ENCODE results near the gene SPTBN1.
A peak's percentile ranks its signal among the peaks of the same experiment; 100 is the strongest.

SPTBN1 gene

DNA sequence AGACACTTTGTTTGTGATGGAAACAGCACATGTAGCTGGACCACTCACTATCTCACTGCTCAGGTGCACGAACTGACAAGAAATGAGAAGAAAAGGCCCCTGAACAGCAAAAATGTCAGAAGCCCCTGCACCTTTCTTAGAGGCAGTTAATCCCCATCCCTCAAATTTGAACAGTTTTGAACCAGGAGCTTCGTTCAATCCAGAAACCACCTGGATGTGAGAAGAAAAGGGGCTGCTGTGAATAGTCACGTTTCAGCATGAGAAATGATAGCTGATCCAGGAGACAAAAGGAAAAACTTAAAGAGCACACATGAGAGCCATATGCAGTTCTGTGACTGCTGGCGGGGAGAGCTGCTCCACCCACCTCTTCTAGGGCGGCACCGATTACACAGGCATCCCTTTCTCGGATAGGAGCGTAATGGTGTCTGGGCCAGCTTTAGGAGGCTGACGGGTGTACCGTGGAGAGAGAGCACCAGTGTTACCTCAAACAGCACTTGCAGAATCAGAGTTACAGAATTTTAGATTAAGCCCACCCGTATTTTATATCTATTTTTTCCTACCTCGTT lies 150.3 kb downstream of the SPTBN1 start:
- DNase-seq (no peak), ATAC-seq (replicated peaks) (no peak)
- Mint-ChIP-seq H3K4me1 (peaks cover 60 to 85% of the 10 kb centered on the region in 2 donors), H3K27ac (no peak overlapping the region), H3K9me3 (peaks cover 1 to 4% of the 10 kb centered on the region in 2 donors), H3K4me3 (no peak overlapping the region), H3K36me3 (peaks cover 23 to 31% of the 10 kb centered on the region in 2 donors), H3K27me3 (no peaks in the 10 kb centered on the region)

DNA sequence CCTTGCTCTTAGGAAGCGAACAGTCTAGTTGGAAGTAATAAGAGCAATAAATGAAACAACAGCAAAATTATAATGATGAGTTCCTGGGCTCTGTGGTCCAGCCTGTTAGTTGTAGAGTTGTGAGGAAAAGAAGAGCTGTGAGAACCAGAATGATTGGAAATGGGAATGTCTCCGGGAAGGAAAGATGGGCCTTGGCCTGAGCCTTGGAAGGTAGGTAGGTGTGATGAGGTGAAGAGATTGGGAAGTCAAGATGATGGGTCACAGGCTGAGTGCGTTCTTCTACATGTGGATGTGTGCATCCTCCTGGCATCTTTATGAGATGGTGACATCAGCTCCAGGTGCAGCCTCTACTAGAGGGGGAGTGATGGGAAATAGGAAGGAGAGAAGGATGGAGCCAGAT lies 152.1 kb downstream of the SPTBN1 start:
- Mint-ChIP-seq H3K4me3 (no peak overlapping the region), H3K4me1 (peaks cover 47 to 68% of the 10 kb centered on the region in 2 donors), H3K27ac (no peak overlapping the region), H3K27me3 (no peaks in the 10 kb centered on the region), H3K9me3 (peaks cover 1 to 4% of the 10 kb centered on the region in 2 donors), H3K36me3 (peaks cover 25 to 33% of the 10 kb centered on the region in 2 donors)
- ATAC-seq (replicated peaks): no peak
- DNase-seq: no peak

DNA sequence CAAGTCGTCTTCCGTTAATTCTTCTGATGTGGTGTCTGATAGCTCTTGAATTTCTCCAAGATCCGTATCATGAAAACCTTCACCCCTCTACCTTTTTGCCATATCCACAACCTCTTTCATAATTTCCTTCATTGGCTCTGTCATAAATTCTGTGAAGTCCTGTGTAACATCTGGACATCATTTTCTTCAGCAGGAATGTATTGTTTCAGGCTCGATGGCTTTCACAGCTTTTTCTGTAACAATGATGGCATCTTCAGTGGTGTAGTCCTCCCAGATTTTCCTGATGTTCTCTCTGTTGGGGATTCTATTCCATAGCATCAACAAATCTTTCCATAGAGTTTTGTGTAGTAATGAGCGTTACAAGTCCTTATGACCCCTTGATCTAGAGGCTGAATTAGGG lies 153.1 kb downstream of the SPTBN1 start:
- no peaks in the 10 kb centered on the region for H3K27me3 Mint-ChIP-seq
- ATAC-seq (replicated peaks): no peak
- H3K9me3 Mint-ChIP-seq: peaks cover 1 to 4% of the 10 kb centered on the region in 2 donors
- H3K4me3 Mint-ChIP-seq: no peak overlapping the region
- peaks cover 25 to 36% of the 10 kb centered on the region in 2 donors for H3K36me3 Mint-ChIP-seq
- H3K4me1 Mint-ChIP-seq: peaks cover 45 to 58% of the 10 kb centered on the region in 2 donors
- DNase-seq: no peak
- no peak overlapping the region for H3K27ac Mint-ChIP-seq

DNA sequence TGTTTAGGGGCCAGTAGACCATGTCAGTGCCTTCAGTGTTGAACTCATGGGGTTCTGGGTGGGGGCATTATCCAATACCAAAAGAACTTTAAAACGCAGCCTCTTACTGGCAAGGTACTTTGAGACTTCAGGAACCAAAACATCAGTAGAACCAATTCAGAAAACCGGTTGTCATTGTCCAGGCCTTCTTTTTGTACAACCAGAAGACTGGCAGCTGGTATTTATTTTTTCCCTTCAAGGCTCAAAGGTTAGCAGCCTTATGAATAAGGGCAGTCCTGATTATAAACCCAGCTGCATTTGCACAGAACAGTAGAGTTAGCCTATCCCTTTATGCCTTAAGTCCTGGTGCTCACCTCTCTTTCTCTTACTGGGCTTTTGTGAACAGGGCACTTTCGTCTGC lies 153.5 kb downstream of the SPTBN1 start:
- Mint-ChIP-seq H3K36me3 (peaks cover 23 to 37% of the 10 kb centered on the region in 2 donors), H3K9me3 (peaks cover 1 to 4% of the 10 kb centered on the region in 2 donors), H3K27ac (peak overlapping the region; percentile 68), H3K4me3 (no peak overlapping the region), H3K27me3 (no peaks in the 10 kb centered on the region), H3K4me1 (peaks cover 41 to 54% of the 10 kb centered on the region in 2 donors)
- ATAC-seq (replicated peaks) (no peak), DNase-seq (no peak)

DNA sequence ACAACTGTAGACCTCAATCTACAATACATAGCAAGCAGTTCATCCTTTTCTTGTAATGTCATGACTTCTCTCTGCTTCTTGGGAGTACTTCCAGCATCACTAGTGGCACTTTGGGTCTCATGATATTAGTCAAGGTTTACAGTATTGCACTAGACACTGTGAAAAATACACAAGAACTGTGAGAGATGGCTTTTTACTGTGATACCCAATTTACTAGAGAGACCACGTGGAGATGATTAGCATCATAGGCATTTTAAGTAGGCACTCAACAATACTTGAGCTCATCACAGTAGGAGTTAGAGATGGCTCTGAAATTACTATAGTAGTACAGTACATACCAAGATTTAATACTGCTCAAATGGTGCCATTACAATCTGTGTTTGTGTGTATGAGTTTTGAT lies 154.6 kb downstream of the SPTBN1 start:
- ATAC-seq (replicated peaks): no peak
- H3K4me1 Mint-ChIP-seq: peaks cover 33 to 43% of the 10 kb centered on the region in 2 donors
- no peak overlapping the region for H3K4me3 Mint-ChIP-seq
- H3K27me3 Mint-ChIP-seq: no peaks in the 10 kb centered on the region
- peaks cover 21 to 37% of the 10 kb centered on the region in 2 donors for H3K36me3 Mint-ChIP-seq
- H3K27ac Mint-ChIP-seq: no peak overlapping the region
- DNase-seq: no peak
- peaks cover 1 to 4% of the 10 kb centered on the region in 2 donors for H3K9me3 Mint-ChIP-seq

DNA sequence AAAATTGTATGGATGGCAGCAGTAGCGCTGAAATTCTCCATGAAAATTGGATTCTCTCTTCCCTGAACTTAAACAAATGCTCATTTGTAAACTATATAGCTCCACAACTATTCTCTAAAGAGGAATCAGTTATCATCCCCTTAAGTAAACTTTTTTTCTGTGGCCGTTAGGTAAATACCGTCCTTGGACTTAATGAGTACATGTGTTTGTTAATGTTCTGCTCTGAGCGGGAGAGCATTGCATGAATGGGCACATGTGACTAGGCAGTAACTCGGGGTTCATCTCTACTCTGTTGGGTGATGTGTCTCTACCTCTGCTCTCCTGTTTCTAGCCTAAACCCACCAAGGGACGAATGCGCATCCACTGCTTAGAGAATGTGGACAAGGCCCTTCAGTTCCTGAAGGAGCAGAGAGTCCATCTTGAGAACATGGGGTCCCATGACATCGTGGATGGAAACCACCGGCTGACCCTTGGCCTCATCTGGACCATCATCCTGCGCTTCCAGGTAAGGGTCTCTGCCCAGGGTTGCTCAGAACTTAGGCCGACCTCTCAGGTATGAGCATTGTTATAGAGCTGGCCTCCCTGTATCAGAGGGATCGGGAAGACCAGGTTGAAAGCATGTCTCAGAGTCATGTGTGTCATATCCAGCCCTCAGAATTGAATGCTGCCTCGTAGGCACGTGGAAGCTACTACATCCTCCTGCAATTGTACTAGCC lies 155.9 kb downstream of the SPTBN1 start:
- peak overlapping the region; percentile 14 for H3K27ac Mint-ChIP-seq
- peaks cover 21 to 39% of the 10 kb centered on the region in 2 donors for H3K36me3 Mint-ChIP-seq
- peaks cover 29 to 32% of the 10 kb centered on the region in 2 donors for H3K4me1 Mint-ChIP-seq
- DNase-seq: no peak
- H3K9me3 Mint-ChIP-seq: peaks cover 1 to 4% of the 10 kb centered on the region in 2 donors
- H3K4me3 Mint-ChIP-seq: no peak overlapping the region
- no peak for ATAC-seq (replicated peaks)
- no peaks in the 10 kb centered on the region for H3K27me3 Mint-ChIP-seq

DNA sequence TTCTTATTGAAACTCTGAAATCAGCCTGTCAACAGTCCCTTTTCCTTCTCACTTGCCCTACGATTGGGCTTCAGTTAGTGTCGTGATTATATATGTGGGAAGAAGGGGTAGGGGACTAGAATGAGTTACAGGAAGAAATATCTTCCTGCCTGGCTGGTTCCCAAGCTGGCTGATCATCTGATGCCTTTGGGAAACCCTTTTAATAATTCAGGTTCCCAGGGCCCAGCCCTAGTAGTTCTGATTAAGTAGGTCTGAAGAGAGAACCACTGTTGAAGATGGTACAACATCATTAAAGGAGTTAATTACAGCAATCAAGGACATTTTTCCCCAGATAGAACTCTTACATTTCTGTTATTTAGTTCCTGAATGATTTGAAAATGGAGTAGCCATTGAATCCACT lies 157.3 kb downstream of the SPTBN1 start:
- Mint-ChIP-seq H3K4me3 (no peak overlapping the region), H3K27ac (peak overlapping the region; percentile 37), H3K27me3 (no peaks in the 10 kb centered on the region), H3K9me3 (peaks cover 0 to under 1% of the 10 kb centered on the region in 2 donors), H3K4me1 (peaks cover 27 to 28% of the 10 kb centered on the region in 2 donors), H3K36me3 (peaks cover 22 to 43% of the 10 kb centered on the region in 2 donors)
- no peak for DNase-seq
- ATAC-seq (replicated peaks): no peak

DNA sequence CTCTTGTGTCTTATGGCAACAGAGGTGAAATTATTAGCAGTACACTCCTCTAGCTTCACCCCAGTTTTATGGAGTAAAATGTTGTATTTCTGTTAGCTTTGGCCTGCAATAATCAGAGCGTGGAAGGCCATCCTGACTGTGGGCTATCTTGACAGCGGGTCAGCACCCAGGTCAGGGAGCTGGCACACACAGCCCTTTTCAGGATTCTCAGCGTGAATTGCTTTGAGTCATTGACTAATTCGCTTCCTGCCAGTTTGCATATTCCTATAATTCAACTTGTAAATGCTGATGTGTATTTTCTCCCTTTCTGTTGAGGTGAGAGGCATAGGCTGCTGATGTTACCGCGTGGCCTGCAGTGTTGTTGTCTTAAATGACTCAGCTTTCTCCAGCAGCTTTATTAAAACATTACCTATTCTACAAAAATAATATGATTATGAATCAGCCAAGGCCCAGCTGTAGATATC lies 157.7 kb downstream of the SPTBN1 start:
- Mint-ChIP-seq H3K9me3 (no peaks in the 10 kb centered on the region), H3K27ac (peak overlapping the region; percentile 14), H3K27me3 (no peaks in the 10 kb centered on the region), H3K4me3 (no peak overlapping the region), H3K4me1 (peaks cover 28 to 29% of the 10 kb centered on the region in 2 donors), H3K36me3 (peaks cover 23 to 45% of the 10 kb centered on the region in 2 donors)
- peak in 1 of 2 donors; percentile 29 for ATAC-seq (replicated peaks)
- no peak for DNase-seq

DNA sequence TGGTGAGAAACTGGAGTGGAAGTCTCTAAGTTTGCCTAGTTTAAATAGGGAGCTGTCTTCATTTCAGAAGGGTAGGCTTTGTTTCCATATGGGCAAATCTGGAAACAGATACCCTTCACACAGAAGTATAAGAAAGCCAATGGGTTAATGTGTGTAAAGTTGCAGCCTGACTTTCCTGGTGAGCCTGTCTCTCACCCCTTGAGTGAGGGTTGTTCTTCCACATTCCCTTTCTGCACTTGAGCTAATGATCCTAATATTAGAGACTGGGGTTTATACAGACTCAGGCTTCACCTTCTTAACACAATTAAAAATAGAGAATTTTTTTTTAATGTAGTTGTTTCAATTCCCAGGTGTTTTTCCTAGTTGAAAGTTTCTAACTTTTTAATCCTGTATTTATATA lies 158.7 kb downstream of the SPTBN1 start:
- no peaks in the 10 kb centered on the region for H3K9me3 Mint-ChIP-seq
- peaks cover 26 to 43% of the 10 kb centered on the region in 2 donors for H3K36me3 Mint-ChIP-seq
- peaks cover 25 to 26% of the 10 kb centered on the region in 2 donors for H3K4me1 Mint-ChIP-seq
- H3K4me3 Mint-ChIP-seq: no peak overlapping the region
- H3K27ac Mint-ChIP-seq: no peak overlapping the region
- no peaks in the 10 kb centered on the region for H3K27me3 Mint-ChIP-seq
- DNase-seq (no peak), ATAC-seq (replicated peaks) (no peak)

DNA sequence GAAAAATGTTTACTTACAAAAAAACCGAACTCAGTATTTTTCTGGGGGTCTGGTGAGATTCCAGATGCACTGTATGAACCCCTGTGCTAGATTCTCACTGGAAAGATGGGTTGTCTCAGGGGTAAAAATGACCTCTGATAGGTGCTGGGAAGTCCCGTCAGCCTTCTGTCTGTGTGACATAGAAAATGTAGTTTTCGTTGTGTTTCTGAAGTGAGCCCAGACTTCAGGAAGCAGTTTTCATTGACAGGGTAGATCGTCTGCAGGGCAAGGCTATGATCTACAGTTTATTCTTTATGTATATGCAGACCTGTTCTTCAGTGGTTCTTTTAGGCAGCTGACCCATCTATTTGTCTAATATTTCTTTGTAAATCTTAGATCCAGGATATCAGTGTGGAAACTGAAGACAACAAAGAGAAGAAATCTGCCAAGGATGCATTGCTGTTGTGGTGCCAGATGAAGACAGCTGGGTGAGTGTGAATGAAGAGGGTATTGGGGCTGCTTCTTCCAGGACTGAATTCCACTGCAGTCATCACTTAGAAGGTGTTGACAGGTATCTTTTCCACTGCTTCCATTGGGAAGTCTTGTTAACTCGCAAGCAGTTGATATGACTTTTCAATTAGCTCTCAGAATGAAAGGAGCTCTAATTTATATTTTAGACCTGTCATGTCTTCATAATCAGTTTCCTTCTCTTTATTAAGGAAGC lies 159.9 kb downstream of the SPTBN1 start:
- no peak overlapping the region for H3K4me3 Mint-ChIP-seq
- ATAC-seq (replicated peaks): no peak
- no peaks in the 10 kb centered on the region for H3K27me3 Mint-ChIP-seq
- no peaks in the 10 kb centered on the region for H3K9me3 Mint-ChIP-seq
- H3K4me1 Mint-ChIP-seq: peaks cover 22% of the 10 kb centered on the region in 2 donors
- peak overlapping the region; percentile 38 for H3K27ac Mint-ChIP-seq
- H3K36me3 Mint-ChIP-seq: peaks cover 37 to 52% of the 10 kb centered on the region in 2 donors
- no peak for DNase-seq

DNA sequence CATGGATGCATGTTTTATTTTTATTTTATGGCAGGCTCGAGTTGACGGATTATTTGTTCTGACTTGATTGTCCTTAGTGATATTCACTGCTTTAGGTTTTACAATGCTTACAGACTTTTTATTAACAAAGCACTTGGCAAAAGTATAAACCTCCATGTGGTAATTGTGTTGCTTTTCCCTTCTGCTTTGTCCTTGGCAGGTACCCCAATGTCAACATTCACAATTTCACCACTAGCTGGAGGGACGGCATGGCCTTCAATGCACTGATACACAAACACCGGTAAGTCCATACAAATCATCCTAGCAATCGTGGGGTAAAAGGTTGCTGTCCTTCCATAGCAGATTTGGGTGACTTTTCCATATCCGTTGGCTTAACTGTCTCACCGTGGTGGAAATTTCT lies 161.3 kb downstream of the SPTBN1 start:
- Mint-ChIP-seq H3K9me3 (no peaks in the 10 kb centered on the region), H3K4me1 (peaks cover 19 to 22% of the 10 kb centered on the region in 2 donors), H3K36me3 (peaks cover 42 to 55% of the 10 kb centered on the region in 2 donors), H3K27me3 (no peaks in the 10 kb centered on the region), H3K4me3 (no peak overlapping the region), H3K27ac (no peak overlapping the region)
- ATAC-seq (replicated peaks) (no peak), DNase-seq (no peak)

DNA sequence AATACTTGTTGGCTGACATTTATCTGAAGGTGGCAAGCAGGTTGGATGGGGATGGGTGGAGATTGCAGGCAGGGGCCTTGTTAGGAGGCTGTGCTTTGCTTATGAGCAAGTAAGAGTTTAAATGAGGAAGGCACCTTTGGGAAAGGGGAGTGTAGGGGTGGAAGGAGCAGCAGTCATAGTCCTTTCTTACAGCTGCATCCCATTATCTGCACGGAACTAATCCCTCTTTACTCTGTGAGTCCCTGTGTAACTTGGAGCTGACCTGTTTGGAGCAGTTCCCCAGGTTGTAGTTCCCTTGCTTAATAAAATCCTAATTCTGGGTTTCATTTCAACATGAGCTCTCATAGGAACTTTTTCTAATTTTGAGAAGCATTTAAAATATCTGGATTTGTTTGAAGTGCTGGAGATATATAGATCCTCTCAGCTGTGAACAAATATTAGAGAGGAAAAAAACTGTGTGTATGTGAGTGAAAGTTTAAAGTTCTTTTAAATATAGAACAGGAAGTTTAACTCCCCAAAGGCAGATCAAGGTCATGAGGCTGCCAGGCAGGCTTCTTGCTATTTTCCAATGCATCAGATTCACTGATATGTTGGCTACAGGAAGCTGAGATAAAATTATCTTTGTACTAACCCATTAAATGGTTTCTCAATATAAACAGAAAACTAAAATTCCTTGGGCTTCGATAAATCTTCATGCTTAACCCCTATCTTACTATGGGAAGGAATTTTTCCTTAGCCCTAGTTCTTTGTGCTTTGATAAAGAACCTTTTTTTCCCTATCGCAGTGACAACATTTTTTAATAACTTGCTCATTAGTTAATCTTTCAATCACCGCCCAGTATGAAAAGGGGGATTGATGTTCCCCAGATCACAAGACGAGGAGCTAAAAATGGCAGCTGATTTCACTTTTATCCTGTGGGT lies 162.8 kb downstream of the SPTBN1 start:
- H3K36me3 Mint-ChIP-seq: peaks cover 45 to 56% of the 10 kb centered on the region in 2 donors
- H3K27ac Mint-ChIP-seq: peak overlapping the region; percentile 56
- peak overlapping the region; percentile 2 to 41 for H3K4me3 Mint-ChIP-seq
- H3K27me3 Mint-ChIP-seq: no peaks in the 10 kb centered on the region
- peaks cover 19 to 27% of the 10 kb centered on the region in 2 donors for H3K4me1 Mint-ChIP-seq
- ATAC-seq (replicated peaks) (no peak), DNase-seq (no peak)
- H3K9me3 Mint-ChIP-seq: no peaks in the 10 kb centered on the region

DNA sequence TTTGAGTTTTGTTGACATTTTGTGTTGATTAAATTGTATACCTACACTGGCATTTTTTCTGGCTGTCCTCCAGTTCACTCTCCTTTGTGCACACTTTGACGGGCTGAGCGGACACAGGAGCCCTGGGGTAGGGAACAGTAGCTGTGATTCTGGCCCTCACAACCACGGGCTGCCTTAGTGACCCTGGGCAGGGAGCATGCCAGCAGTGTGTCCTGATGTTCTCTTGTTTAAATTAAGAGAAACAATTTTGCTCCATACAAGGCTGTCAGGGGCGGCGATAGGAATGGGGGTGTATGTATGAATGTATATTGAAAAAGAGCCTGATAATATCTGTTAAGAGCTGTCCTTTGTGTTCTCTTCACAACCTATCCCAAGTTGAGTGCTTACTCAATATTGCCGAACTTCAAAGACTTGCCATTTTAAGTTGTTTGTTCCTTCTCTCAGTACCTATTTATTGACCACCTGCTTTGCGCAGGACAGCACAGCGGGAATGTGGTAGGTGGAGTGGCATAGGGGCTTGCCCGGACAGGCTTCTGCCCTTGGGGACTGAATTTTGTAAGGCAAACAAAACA lies 163.6 kb downstream of the SPTBN1 start:
- H3K9me3 Mint-ChIP-seq: no peaks in the 10 kb centered on the region
- ATAC-seq (replicated peaks): no peak
- no peaks in the 10 kb centered on the region for H3K27me3 Mint-ChIP-seq
- H3K36me3 Mint-ChIP-seq: peaks cover 51 to 55% of the 10 kb centered on the region in 2 donors
- peaks cover 17 to 27% of the 10 kb centered on the region in 2 donors for H3K4me1 Mint-ChIP-seq
- no peak for DNase-seq
- peak overlapping the region; percentile 56 for H3K27ac Mint-ChIP-seq
- no peak overlapping the region for H3K4me3 Mint-ChIP-seq

Measured in stimulated activated naive B cell treated with anti-CD40 and anti-IgM and Interleukin-4, amounts not matched to agents 10 μg/mL and 1 μg/mL and 100 μg/mL, for 72 hours (primary cell).